Endothelial cell of umbilical vein (primary cell): ENCODE measurements around the gene KCNK2.

Experiments
- CTCF ChIP-seq, 2 donors: IDR thresholded peaks; 1 replicate in 1 of 2; 2 replicates in 1 of 2; pipeline ENCODE4 v1.5.1; 2011; ENCODE audit warnings: low read length in 2 of 2, mild to moderate bottlenecking in 2 of 2, moderate library complexity in 2 of 2, control low read depth in 1 of 2, inconsistent platforms in 1 of 2, low read depth in 1 of 2; ENCODE audit not compliant: insufficient read depth in 1 of 2; ENCODE audit errors: extremely low read depth in 1 of 2
- EZH2 ChIP-seq: IDR thresholded peaks from 2 replicates; pipeline ENCODE4 v1.6.1; 2012; ENCODE audit warnings: borderline replicate concordance, low read depth, mild to moderate bottlenecking, moderate library complexity, low read length, inconsistent platforms; ENCODE audit not compliant: severe bottlenecking
- FOS ChIP-seq: IDR thresholded peaks from 2 replicates; pipeline ENCODE4 v1.6.1; 2011; ENCODE audit warnings: mild to moderate bottlenecking, low read length, moderate library complexity, borderline replicate concordance; ENCODE audit not compliant: insufficient read depth
- GATA2 ChIP-seq: IDR thresholded peaks from 2 replicates; pipeline ENCODE4 v1.7.0; 2011; ENCODE audit warnings: low read depth, mild to moderate bottlenecking, moderate library complexity, mixed read lengths, low read length; ENCODE audit not compliant: insufficient read length, insufficient read depth
- JUN ChIP-seq: IDR thresholded peaks from 2 replicates; pipeline ENCODE4 v1.6.1; 2011; ENCODE audit warnings: borderline replicate concordance, low read depth; ENCODE audit not compliant: insufficient read length, insufficient read depth
- MYC ChIP-seq: IDR thresholded peaks from one replicate; pipeline ENCODE4 v1.6.1; 2011; ENCODE audit warnings: mild to moderate bottlenecking, low read depth, low read length
- POLR2A ChIP-seq: IDR thresholded peaks from 2 replicates; pipeline ENCODE4 v1.6.1; 2012; ENCODE audit warnings: low read depth, mild to moderate bottlenecking, control low read depth, low read length
- POLR2AphosphoS5 ChIP-seq: IDR thresholded peaks from 2 replicates; pipeline ENCODE4 v1.6.1; 2012; ENCODE audit warnings: low read depth, mild to moderate bottlenecking, control low read depth, low read length, moderate library complexity; ENCODE audit not compliant: insufficient read depth
- TF ChIP-seq, protein P1 (sequence below): IDR thresholded peaks from 2 replicates; pipeline ENCODE4 v1.6.1; 2011; ENCODE audit not compliant: insufficient read depth, insufficient read length

DNA sequence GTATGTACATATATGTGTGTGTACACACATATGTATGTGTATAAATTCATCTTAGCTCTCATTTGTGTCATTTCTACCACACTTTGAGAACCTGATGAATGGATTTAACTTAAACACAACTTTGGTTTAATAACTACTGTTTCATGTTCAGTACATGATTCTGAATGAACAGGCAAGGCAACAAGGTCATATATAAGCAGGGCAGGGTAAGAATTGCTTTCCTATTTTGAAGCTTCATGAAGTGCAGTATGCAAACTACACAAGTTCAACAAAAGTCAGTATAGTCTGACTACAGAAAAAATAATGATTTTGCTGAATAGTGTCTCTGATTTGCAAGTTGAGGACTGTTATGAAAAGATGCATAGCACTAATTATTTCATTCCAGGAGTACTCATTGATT, 127.6 kb downstream of the KCNK2 start:
- TF ChIP-seq POLR2A (no peak), CTCF (IDR thresholded peaks at IDR 0.05; ENCODE audit: extremely low read depth in 1 of 2, insufficient read depth in 1 of 2, low read depth in 1 of 2, low read length in 2 of 2) (no peak), EZH2 (no peak), MYC (no peak), POLR2AphosphoS5 (no peak), FOS (no peak), GATA2 (no peak), JUN (no peak)
- TF ChIP-seq, protein P1, sequence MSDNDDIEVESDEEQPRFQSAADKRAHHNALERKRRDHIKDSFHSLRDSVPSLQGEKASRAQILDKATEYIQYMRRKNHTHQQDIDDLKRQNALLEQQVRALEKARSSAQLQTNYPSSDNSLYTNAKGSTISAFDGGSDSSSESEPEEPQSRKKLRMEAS = no peak
